ENCODE data around the gene ZNF264.
"Not testable (repeated sequence)": the region's sequence is repeated elsewhere in the genome, so short reads cannot be mapped to it uniquely, and the experiment has no call there.

Gene ZNF264

GRCh38 chr19:57191141-57192076 lies at the start of gene ZNF264:
TSS of gene ZNF264 (plus strand) at chr19:57191500. CDS start at chr19:57191914, 414 bp downstream.
- DNase-seq, result peak; percentile 90

GRCh38 chr19:57141699-57142098 lies 49.6 kb upstream of the ZNF264 start:
- DNase-seq, result no peak

GRCh38 chr19:57152921-57153320 lies 38.4 kb upstream of the ZNF264 start:
- DNase-seq, result no peak

- no peak for DNase-seq
These were observed 29.2 kb upstream of the ZNF264 start for GRCh38 chr19:57161985-57162539.

- no peak for DNase-seq
These were observed 25.5 kb upstream of the ZNF264 start for GRCh38 chr19:57165846-57166245.

GRCh38 chr19:57167385-57167784 lies 23.9 kb upstream of the ZNF264 start, which contains the start of gene DUXA:
TSS of gene DUXA (minus strand) at chr19:57167485. CDS start at chr19:57167443, 42 bp downstream.
- no peak for DNase-seq

GRCh38 chr19:57171551-57172081 lies 19.7 kb upstream of the ZNF264 start:
- DNase-seq, result peak; percentile 33

GRCh38 chr19:57190301-57190700 lies 999 bp upstream of the ZNF264 start:
- DNase-seq, result no peak

- DNase-seq, result no peak
These were observed 749 bp downstream of the ZNF264 start for GRCh38 chr19:57192077-57192420.

- DNase-seq, result no peak
These were observed 1.7 kb downstream of the ZNF264 start for GRCh38 chr19:57192993-57193392.

- not testable (repeated sequence) for DNase-seq
These were observed 6.6 kb downstream of the ZNF264 start for GRCh38 chr19:57197874-57198273.

GRCh38 chr19:57202160-57202559 lies 10.9 kb downstream of the ZNF264 start:
- DNase-seq, result no peak

- no peak for DNase-seq
These were observed 19.1 kb downstream of the ZNF264 start for GRCh38 chr19:57210381-57210780.

- DNase-seq, result no peak
These were observed 20.8 kb downstream of the ZNF264 start for GRCh38 chr19:57212109-57212508.

- DNase-seq, result no peak
These were observed 36.2 kb downstream of the ZNF264 start for GRCh38 chr19:57227502-57227901.

GRCh38 chr19:57231686-57232085 lies 40.4 kb downstream of the ZNF264 start:
- DNase-seq, result no peak

- no peak for DNase-seq
These were observed 41.9 kb downstream of the ZNF264 start for GRCh38 chr19:57233207-57233606.

GRCh38 chr19:57239982-57240310 lies 48.6 kb downstream of the ZNF264 start:
- DNase-seq, result no peak

GRCh38 chr19:57240311-57241090 lies 49.2 kb downstream of the ZNF264 start, which contains the start of gene ZNF805:
TSS of gene ZNF805 (plus strand) at chr19:57240632. CDS start at chr19:57240892, 260 bp downstream.
- DNase-seq, result peak; percentile 96

- no peak for DNase-seq
These were observed 49.9 kb downstream of the ZNF264 start for GRCh38 chr19:57241176-57241575.

- no peak for DNase-seq
These were observed 51.5 kb downstream of the ZNF264 start for GRCh38 chr19:57242821-57243220.

GRCh38 chr19:57244513-57244912 lies 53.2 kb downstream of the ZNF264 start:
- no peak for DNase-seq

GRCh38 chr19:57245066-57245465 lies 53.8 kb downstream of the ZNF264 start:
- no peak for DNase-seq
